ENCODE measurements around the gene MXRA7.
A peak's percentile ranks its signal among the peaks of the same experiment; 100 is the strongest.
"Not testable (repeated sequence)": the region's sequence is repeated elsewhere in the genome, so short reads cannot be mapped to it uniquely, and the experiment has no call there.

MXRA7 gene, protein sequence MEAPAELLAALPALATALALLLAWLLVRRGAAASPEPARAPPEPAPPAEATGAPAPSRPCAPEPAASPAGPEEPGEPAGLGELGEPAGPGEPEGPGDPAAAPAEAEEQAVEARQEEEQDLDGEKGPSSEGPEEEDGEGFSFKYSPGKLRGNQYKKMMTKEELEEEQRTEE
- 0.98 to 25.8 (median 15.1) reads per million in 17 experiments for total RNA-seq

DNA sequence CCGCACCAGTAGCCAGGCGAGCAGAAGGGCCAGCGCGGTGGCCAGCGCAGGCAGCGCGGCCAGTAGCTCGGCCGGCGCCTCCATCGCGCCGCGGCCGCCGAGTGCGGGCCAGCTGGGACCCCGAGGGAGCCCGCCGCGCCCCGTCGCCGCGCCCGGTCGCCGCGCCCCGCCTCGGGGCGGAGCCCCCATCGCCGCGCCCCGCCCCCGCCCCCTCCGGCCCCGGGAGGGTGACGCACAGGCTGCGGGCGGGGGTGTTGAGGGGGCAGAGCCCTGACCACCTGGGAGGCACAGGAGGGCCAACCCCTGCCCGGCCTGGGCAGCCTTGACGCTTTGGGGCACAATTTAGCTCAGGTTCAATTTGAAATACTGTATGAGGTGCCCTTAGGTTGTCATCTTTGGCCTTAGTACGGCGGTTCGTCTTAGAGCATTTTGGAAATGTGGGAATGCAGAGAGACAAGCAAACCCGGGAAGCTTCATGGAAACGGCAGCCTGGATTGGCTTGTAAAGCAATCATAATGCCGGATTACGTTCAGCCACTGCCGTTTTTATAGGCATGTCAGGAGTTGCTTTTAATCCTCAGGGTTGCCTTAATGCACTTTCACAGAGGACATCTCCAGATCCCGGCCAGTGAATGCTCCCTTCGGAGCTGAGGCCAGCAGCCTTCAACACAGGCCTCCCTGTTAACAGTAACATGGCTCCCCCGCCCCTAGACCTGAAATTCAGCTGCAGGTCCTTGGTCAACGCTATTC lies at the start of gene MXRA7:
TSS of gene MXRA7 (minus strand) at position 103 of the 749 bp plus-strand sequence. CDS start at position 84, 19 bp downstream.
- peak; percentile 41 to 69 (median 58) for DNase-seq

DNA sequence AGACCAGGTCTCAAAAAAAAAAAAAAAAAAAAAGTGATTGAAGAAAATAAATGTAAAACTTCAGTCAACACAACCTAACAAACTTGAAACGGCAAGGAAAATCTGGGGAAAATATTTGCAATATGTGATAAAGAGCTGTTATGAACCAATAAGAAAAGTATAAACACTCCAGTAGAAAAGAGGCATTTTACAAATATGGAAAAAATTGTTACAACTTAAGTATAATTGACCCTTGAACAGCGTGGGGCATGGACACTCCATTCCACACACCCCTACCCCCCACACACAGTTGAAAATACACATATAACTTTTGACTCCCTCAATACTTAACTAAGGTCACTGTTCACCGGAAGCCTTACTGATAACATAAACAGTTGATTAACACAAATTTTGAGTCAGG lies 47.8 kb upstream of the MXRA7 start:
- DNase-seq = no peak

DNA sequence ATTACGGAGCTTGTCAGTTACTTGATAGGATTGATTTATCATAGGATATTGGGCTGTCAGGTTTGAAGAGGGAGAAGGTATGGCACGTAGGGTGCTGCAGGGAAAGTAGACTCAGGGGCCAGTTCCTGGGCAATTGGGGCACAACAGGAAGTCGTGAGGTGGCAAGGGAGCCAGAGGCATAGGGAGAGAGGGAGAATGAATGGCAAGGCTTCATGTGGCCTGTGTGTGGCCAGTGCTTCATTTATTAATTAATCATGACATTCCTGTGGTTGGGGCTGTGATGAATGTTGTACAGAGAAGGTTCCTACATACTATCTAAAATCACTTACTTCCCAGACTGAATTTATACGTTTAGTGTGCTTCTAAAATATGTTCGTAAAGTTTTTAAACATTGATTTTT lies 46.5 kb upstream of the MXRA7 start:
- no peak for DNase-seq

DNA sequence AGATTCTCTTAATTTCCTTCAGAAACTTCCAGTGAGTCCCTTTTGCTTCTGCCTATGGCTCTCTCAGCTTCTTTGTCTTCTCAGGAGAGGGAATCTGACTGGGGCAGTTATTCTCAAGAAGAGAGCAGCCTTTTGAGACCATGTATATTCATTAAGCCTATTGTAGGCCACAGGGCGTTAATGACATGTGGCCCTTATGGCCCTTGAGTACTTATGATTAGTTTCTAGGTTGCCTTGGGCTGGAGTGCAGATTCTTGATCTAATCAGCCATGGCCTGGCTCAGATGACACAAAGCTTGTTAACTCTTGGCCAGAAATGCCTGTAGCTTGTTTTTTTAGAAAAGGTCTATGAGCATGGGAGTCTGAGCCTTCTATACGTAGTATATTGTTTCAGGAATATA lies 44.5 kb upstream of the MXRA7 start:
- no peak for DNase-seq

DNA sequence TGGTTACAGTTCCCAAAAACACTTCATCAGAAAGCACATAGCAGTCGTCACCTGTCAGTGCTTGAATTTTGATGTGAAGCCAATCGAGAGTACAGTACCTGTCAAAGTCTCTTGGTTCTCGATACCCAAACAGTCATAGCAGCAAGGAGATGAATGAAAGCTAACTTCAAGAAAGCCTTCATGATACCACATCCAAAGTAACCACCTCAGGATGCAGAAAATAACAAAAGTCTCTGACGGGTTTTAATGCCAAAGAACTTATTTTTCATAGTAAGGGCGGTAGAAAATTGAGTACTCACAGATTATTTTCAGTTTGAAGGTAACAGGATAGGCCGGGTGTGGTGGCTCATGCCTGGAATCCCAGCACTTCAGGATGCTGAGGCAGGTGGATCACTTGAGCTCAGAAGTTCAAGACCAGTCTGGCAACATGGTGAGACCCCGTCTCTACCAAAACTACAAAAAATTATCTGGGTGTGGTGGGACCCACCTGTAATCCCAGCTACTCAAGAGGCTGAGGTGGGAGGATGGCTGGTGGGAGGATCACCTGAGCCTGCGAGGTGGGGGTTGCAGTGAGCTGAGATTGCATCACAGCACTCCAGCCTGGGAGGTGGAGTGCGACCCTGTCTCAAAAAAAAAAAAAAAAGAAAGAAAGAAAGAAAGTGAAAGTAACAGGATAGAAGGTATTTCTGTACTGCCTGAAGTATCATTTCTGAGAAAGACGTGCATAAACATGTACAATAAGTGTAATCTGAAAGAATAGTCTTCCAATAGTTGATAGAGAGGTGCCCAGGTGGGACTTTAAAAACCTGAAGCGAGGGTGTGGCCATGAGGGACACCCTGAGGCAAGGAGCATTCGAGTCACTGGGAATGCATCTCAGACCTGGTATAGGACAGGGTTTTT lies 42.5 kb upstream of the MXRA7 start:
- DNase-seq = no peak

DNA sequence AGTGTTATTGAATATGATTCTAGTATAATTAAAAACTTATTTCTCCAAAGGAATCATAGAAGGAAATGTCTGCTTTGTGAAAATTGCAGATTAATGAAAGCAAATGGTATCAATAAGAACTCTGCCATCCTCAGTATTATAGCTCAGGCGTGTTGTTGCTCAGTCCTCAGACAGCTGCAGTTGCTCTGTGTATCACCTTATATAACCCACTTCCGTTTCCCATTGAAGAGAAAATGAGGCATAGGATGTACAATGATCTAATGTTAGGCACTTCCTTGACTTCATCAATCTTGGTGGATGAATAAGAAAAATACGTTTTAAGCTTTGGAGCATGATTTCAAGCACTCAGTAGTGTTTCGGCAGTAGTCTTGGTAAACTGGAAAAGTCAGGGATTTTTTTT lies 41.2 kb upstream of the MXRA7 start:
- no peak for DNase-seq

DNA sequence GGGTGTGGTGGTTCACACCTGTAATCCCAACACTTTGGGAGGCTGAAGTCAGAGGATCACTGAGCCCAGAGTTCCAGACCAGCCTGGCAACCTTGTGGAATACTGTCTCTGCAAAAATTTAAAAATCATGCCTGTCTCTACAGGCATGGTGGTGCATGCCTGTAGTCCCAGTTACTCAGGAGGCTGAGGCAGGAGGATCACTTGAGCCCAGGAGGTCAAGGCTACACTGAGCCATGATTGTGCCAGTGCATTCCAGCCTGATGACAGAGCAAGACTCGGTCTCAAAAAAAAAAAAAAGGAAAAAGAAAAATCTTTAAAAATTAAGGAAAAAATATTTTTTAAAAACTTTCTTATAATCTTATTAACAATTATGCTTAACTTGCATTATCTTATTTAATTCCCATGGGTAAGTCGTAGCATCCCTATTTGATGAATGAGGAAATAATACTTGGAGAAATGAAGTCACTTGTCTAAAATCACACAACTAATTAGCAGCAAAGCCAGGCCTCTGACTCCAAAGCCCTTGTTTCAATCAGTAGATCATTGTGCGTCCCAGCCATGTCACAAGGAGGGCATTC lies 40.7 kb upstream of the MXRA7 start:
- no peak for DNase-seq

DNA sequence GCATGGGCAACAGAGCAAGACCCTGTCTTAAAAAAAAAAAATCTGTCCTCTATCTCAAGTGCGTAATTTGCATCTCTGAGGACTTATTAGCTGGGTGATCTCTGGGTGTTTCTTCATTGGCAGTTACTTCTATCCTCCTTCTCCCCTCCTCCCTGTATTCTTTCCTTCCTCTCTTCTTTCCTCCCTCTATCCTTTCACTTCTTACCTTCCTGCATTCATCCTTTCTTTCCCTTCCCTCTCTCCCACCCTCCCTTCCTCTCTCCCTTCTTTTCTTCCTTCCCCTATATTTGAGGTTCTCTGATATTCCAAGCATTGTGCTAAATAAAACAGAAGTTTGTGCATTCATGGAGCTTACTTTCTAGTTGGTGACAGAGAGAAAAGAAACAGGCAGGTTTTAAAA lies 37.9 kb upstream of the MXRA7 start:
- DNase-seq = no peak

DNA sequence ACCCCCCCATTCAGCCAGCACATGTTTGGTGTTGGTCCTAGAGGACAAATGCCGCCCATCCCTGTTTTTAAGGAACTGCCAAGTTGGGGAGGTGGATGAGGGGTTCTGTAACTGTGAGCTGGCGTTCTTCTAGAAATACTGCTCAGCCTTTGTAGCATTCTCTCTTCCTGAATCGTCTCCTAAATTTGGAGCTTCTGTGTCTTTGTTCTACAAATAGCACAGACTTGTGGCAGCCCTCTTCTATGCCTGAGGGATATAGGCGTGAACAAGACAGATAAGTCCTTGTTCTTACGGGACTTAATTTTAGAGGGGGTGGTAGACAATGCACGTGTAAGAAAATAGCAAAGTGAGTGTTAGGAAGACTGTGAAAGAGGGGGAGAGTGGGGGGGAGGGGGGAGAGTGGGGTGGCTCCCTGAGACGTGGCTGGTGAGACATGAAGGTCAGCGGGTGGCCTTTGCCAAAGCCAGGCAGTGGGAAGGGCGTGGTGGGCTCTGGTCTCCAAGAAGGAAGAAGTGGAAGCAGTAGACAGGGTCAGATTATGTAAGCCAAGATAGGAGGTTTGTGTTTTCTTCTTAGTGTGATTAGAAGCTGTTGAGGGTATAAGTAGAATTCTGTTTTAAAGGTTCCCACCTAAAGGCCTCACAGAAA lies 37.1 kb upstream of the MXRA7 start:
- DNase-seq = no peak

DNA sequence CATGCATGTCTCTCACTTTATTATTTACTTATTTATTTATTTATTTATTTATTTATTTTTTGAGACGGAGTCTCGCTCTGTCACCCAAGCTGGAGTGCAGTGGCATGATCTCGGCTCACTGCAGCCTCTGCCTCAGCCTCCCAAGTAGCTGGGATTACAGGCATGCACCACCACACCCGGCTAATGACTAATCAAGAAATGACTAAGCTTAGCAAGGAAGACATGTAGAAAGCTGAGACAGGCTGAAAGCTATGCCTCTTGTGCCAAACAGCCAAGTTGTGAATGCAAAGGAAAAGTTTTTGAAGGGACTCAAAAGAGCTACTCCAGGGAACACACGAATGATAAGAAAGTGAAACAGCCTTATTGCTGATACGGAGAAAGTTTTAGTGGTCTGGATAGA lies 35.0 kb upstream of the MXRA7 start:
- not testable (repeated sequence) for DNase-seq

DNA sequence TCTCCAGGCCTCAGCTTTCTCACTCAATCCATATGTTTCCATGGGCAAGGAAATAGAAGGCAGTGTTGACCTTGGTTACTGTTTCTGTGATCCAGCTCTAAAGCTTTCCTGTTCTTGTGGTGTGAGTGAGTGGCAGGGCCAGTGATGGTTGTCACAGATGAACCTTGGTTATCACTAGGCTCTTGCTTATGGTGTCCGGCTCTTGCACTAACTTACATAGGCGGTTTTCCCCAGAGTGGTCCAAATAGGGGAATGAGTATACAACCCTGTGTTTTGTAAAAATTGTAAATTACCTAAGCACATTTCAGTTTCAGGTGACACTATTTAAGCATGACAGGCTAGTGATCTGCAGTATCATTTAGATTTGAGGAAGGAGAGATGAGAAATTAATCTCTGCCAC lies 34.0 kb upstream of the MXRA7 start:
- DNase-seq = no peak

DNA sequence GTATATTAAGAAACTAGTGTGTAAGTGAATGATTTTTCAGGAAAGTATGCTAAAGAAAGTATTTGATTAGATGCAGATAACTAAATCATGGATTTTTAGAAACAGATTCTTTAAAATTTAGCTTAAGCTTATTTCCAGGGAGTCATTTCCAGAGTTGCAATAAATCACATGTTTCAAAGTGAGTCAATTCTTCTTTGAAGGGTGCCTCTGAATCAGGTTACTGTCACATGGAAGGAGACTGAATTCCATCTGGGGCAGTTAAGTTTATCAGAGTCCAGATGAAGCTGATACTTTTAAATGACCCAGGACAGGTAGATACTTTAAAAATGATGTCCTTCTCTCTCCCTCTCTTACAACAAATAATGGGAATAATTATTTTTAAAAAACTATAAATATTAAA lies 32.2 kb upstream of the MXRA7 start:
- peak in 2 of 4 experiments; percentile 30 to 39 for DNase-seq

DNA sequence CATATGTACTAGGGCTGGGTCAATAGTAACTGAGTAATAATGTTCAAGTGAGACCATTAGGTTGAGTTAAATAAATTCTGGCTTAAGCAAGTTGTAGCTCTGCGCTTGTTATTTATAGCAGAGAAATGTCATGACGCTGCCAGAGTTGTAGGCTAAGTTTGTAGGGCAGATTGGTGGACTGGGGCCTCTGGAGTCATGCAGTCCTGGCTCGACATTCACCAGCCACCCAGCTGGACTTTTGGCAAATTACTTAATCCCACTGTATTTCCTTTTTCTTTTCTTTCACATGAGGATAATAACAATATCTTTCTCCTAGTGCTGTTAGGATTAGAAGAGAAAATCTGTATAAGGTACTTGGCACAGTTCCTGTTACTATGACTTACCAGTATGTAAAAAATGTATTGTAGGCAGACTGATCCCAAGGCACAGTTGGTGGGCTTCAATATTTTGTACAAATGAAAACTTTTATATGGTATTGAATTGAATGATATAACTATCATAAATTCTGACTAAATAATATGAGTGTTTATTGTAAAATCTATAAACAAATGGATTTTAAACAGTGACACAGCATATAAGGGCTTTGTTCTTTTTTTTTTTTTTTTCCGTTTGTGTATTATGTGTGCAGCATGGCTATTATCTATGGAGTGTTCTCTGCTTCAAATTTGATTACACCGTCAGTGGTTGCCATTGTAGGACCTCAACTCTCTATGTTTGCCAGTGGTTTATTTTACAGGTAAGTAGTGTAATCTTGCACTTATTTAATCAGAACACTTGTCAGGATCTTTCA lies 29.8 kb upstream of the MXRA7 start:
- DNase-seq = no peak

DNA sequence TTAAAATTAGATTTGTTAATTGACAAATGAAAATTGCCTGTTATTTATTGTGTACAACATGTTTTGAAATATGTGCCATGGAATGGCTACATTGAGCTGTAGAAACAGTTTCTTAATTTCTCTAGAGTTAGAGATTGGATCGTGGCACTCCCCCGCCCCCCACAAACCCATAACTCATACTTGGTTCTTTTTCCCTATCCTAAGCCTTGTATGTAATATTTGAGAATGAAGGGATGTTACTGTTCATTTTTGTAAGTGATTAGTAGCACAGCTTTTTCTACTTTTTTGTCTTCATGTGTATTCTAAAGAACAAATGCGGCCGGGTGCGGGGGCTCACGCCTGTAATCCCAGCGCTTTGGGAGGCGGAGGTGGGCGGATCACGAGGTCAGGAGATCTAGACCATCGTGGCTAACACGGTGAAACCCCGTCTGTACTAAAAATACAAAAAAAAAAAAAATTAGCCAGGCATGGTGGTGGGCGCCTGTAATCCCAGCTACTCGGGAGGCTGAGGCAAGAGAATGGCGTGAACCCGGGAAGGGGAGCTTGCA lies 28.9 kb upstream of the MXRA7 start:
- not testable (repeated sequence) for DNase-seq

DNA sequence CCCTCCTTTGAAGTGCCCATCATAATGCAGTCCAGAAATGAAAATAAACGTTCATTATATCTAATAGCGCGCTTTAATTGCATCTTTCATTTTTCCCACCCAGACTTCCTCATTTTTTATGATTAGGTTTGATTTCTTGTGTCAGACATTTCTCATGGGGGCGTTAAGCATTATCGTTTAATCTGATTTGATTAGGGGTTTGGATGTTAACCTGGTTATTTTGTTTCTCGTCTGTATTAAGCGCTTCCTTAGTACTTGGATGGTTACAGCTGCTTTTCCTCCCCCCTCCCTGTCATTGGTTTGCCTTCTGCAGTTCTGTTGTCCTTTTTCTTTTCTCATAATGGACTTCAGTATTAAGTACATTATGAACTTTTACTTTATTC lies 27.7 kb upstream of the MXRA7 start:
- peak in 1 of 4 experiments; percentile 13 for DNase-seq

DNA sequence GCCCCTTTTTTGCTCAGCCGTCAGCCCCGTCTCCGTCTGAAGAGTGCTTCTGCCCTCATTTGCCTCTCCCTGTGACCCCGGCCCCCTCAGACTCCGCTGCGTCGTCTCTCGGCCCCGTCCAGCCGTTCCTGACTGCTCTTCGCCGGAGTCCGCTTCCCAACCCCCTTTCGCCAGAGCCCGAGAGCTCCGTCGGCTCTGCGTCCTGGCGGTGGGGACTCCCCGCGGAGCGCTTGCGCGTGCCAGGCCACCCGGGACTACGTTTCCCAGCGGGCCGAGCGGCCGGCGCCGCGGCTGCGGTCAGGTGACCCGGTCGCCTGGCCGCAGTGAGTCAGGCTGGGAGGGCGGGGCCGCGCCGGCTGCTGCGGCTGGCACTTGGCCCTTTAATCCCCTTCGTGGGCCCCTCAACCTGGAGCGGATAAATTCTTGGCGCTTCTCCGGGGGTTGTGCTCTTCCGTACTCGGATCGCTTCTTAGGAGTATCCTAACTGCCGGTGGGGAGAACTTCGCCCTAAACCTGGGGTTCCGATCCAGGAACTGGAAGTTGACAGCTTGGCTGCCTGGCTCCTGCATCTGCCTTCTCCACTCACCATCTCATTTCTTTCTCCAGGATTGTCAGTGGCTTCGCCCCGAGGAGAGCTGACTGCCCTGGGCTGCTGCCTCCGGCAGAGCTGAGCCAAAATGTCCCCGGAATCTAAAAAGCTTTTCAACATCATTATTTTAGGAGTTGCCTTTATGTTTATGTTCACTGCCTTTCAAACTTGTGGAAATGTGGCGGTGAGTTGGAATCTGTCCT lies 27.1 kb upstream of the MXRA7 start, which contains the start of gene MFSD11:
TSS of gene MFSD11 (plus strand) at position 444 of the 792 bp plus-strand sequence. CDS start at position 678, 234 bp downstream.
- DNase-seq = peak; percentile 94 to 97 (median 96)

DNA sequence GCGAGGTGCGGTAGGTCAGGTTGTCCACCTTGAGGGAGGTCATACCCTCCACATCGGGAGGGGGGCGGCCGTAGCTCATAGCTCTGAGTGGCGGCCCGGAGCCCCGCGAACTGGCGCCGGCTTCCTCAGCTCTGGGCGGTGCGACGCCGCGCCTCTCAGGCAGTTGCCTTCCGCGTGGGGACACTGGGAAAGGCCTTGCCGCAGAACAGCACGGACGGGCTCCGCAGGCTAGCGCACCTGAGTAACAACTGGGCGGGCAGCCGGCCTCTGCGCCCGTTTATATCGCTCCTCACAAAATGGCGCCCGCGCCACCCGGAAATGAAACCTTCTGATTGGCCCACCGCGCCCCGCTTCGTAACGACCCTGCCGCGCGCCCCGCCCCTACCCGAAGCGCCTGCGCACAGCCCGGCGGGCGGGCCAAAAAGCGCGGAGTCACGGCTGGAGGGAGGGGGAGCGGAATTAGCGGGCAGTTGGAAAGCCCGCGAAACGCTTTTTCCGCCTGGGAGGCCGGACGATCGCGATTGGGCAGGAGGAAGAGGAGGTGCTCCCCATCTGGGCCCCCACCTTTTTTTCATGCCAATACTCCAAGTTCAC lies 26.4 kb upstream of the MXRA7 start, which contains the start of gene SRSF2:
TSS of gene SRSF2 (minus strand) at position 250 of the 594 bp plus-strand sequence. CDS start at position 79, 171 bp downstream.
- peak; percentile 99 to 100 (median 100) for DNase-seq

DNA sequence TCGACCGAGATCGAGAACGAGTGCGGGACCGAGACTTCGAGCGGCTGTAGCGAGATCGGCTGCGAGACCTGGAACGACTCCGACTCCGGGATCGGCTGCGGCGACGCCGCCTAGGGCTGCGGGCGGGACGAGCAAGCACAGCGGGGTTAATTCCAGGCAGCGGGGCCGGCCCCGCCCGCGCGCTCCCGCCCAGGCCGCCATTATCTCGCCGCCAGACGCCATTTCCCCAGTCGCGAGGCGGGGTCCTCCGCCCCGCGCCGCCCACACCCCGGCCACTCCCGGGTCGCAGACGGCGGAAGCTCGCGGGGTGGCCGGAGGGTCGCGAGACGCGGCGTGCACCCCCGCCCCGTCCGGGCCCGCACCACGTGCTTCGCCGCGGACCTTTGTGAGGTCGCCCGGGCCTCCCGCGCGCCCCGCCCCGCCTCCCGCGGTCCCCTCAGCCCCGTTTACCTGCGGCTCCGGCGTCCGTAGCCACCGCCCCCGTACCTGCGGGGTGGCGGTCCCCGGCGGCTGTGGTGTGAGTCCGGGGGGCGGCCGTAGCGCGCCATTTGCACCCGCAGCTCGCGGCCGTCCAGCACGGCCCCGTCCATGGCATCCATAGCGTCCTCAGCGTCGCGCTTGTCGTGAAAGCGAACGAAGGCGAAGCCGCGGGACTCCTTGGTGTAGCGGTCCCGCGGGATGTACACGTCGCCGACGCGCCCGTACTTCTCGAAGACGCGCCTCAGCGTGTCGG lies 25.8 kb upstream of the MXRA7 start:
- peak; percentile 68 to 88 (median 80) for DNase-seq

Measured in suppressor macrophage (primary cell).